Uterus (tissue), 4 donors: Measurements from ENCODE around the gene IDUA. TPM values are rescaled to one million over a fixed set of nuclear protein-coding genes. Genes with fewer than 3 reads are reported as not detected.
"Not testable (repeated sequence)": the region's sequence is repeated elsewhere in the genome, so short reads cannot be mapped to it uniquely, and the experiment has no call there.

ENCODE experiments used
- DNase-seq, 2 donors: peaks; one replicate each; pipeline ENCODE4 v3.0.0-alpha.2; 2019 to 2020
- H3K27ac ChIP-seq, 2 donors: fragments of 200-600 bp; sonication (generic); 1 replicate in 1 of 2; 2 replicates in 1 of 2; pipeline ENCODE4 v1.5.1; 2016 to 2018
- H3K27me3 ChIP-seq, 2 donors: fragments of 200-600 bp; sonication (generic); one replicate each; pipeline ENCODE4 v1.5.1; 2018 to 2019; ENCODE audit warnings: control low read depth in 1 of 2
- H3K36me3 ChIP-seq, 2 donors: fragments of 200-600 bp; sonication (generic); one replicate each; pipeline ENCODE4 v1.5.1; 2019; ENCODE audit warnings: control low read depth in 1 of 2
- H3K4me1 ChIP-seq, 2 donors: fragments of 200-600 bp; sonication (generic); one replicate each; pipeline ENCODE4 v1.5.1; 2018 to 2019; ENCODE audit warnings: control low read depth in 1 of 2
- H3K4me3 ChIP-seq, 2 donors: fragments of 200-600 bp; sonication (generic); 1 replicate in 1 of 2; 2 replicates in 1 of 2; pipeline ENCODE4 v1.5.1; 2018 to 2019; ENCODE audit warnings: mild to moderate bottlenecking in 1 of 2
- H3K9me3 ChIP-seq, 2 donors: fragments of 200-600 bp; sonication (generic); one replicate each; pipeline ENCODE4 v1.5.1; 2019; ENCODE audit warnings: control low read depth in 1 of 2
- CTCF ChIP-seq, 4 experiments: fragments of 200-600 bp in 2 of 4; fragments of 450-650 bp in 2 of 4; sonication (generic) in 2 of 4; IDR thresholded peaks; one replicate each; pipeline ENCODE4 v1.5.1; 2016 to 2019; ENCODE audit warnings: antibody characterized with exemption in 4 of 4, mild to moderate bottlenecking in 2 of 4, moderate library complexity in 1 of 4
- POLR2A ChIP-seq, 2 donors: fragments of 450-650 bp; IDR thresholded peaks; one replicate each; pipeline ENCODE4 v1.6.1; 2016; ENCODE audit warnings: antibody characterized with exemption in 2 of 2, mild to moderate bottlenecking in 1 of 2, moderate library complexity in 1 of 2
- intact Hi-C: fragments of 100-400 bp; cut with DNase I; formaldehyde crosslinking; loops from one replicate; pipeline ENCODE4 v1.15.1; 2023; ENCODE audit warnings: low total_unique reads
- total RNA-seq, 4 donors: library from RNA; depleted of rRNA in 3 of 4; stranded (reverse); fragments of >200 nt in 3 of 4; gene quantifications; one replicate each; pipeline versions ENCODE4 v1.1.0 to v1.2.4, GENCODE V29; 2014 to 2023
- donor health status: DM: yes; HTN: yes; CAD: no.

IDUA gene
- total RNA-seq, 4 donors from 2014 or later, result 2.8 to 45.8 (median 9.9) TPM

GRCh38 chr4:1043651-1044468 lies 57.0 kb downstream of the IDUA start:
- Histone ChIP-seq H3K36me3 (no peaks in the 10 kb centered on the region), H3K4me1 (peaks cover 4 to 9% of the 10 kb centered on the region in 2 donors), H3K9me3 (no peaks in the 10 kb centered on the region), H3K4me3 (peak overlapping the region in 1 of 2 donors; percentile 7), H3K27me3 (no peaks in the 10 kb centered on the region), H3K27ac (peak overlapping the region; percentile 40 to 62)
- no peak for TF ChIP-seq CTCF (IDR thresholded peaks at IDR 0.05)
- peak; percentile 96 to 97 for DNase-seq
- intact Hi-C loops, result no loop called here

DNA sequence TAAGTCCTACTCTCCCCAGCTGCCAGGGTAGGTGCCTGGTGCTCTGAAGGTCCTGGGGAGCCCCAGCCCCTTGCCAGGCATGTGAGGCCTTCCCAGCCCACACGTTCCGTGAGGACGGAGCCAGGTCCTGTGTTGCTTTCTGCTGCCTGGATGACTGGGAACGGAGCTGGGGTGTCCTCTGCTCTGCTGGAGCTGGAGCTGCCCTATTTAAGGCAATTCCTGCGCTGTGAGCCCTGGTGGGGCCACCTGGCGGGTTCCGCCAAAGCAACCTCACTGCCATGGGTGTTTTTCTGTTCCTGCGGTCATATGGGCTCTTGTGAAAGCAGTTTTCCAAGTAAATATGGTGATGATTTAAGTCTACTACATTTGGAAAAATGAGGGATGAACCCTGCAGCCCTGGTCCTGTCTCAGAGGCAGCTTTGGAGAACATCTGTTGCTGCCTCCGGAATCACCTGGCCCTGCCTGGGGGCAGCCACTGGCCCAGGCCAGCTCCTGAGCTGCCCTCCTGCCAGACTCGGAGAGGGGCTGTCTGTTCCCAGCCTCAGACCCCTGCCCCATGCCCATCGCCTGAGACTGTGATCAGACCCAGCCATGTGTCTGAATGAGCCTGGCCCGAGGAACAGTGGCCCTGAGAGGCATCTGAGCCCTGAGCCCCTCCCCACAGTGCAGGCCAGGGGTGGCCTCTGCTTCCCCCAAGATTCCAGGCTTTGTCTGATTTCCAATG lies 57.8 kb downstream of the IDUA start:
- TF ChIP-seq POLR2A (IDR thresholded peaks at IDR 0.05), result no peak
- TF ChIP-seq CTCF (IDR thresholded peaks at IDR 0.05), result no peak
- H3K27me3 ChIP-seq, result peaks cover 0 to 2% of the 10 kb centered on the region in 2 donors

DNA sequence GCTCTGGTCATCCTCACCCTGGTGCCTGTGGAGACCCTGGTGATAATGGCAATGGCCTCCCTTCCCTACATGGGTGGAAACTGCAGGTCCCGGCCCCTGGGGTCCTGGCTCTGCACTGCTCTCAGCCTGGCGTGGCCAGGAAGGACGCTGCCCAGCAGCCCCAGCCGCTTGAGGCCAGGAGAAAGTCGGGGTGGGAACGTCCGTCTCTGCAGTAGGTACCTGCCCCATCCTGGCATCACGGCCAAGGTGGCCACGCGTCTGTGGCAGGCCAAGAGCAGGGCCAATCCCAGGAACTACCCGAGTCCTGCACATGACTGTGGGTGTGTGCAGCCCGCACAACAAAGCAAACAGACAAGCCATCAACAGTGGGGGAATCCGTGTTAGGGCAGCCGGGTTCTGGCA lies 58.4 kb downstream of the IDUA start:
- TF ChIP-seq POLR2A (IDR thresholded peaks at IDR 0.05), result no peak
- no peak for TF ChIP-seq CTCF (IDR thresholded peaks at IDR 0.05)
- no peak overlapping the region for H3K4me3 ChIP-seq
- peaks cover 0 to 2% of the 10 kb centered on the region in 2 donors for H3K27me3 ChIP-seq
- H3K4me1 ChIP-seq, result peaks cover 4 to 9% of the 10 kb centered on the region in 2 donors
- no peak overlapping the region for H3K27ac ChIP-seq
- DNase-seq, result peak; percentile 19 to 23
- intact Hi-C loops, result no loop called here
- H3K9me3 ChIP-seq, result no peaks in the 10 kb centered on the region
- H3K36me3 ChIP-seq, result no peaks in the 10 kb centered on the region

More for the DNA sequence above, 57.8 kb downstream of the IDUA start:
- Histone ChIP-seq H3K9me3 (no peaks in the 10 kb centered on the region), H3K36me3 (no peaks in the 10 kb centered on the region), H3K27ac (peak overlapping the region; percentile 40 to 62), H3K4me1 (peaks cover 4 to 9% of the 10 kb centered on the region in 2 donors), H3K4me3 (no peak overlapping the region)
- intact Hi-C loops, result no loop called here
- DNase-seq, result peak; percentile 28 to 31

DNA sequence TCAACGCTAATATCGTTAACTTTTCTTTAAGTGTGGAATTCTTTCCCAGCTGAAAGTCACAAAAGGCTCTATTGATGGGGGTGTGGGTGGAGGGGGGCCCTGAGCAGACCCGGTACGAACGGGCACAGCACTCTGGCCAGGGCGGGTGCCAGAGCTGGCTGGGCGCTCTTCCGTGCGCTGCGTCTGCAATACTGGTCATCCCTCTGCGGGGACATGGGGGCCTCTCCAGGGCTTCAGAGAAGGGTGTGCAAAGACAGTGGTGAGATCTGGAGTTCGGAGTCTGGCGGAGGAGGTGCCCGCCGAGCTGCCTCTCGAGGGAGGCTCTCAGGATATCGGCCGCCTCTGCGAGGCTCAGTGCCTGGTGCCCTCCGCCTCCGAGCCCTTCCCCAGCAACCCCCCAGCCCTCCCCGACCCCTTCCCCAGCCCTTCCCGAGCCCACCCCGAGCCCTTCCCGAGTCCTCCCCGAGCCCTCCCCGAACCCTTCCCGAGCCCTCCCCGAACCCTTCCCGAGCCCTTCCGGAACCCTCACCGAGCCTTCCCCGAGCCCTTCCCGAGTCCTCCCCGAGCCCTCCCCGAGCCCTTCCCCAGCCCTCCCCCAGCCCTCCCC lies 58.9 kb downstream of the IDUA start:
- Histone ChIP-seq H3K27ac (no peak overlapping the region), H3K36me3 (no peaks in the 10 kb centered on the region), H3K9me3 (no peaks in the 10 kb centered on the region), H3K4me3 (no peak overlapping the region), H3K27me3 (peaks cover 0 to 2% of the 10 kb centered on the region in 2 donors), H3K4me1 (peaks cover 4 to 9% of the 10 kb centered on the region in 2 donors)
- TF ChIP-seq POLR2A (IDR thresholded peaks at IDR 0.05) (no peak), CTCF (IDR thresholded peaks at IDR 0.05) (no peak)
- DNase-seq, result peak; percentile 9 to 54
- intact Hi-C loops, result no loop called here

- H3K27me3 ChIP-seq, H3K36me3 ChIP-seq, H3K4me1 ChIP-seq, intact Hi-C loops, H3K9me3 ChIP-seq: not testable (repeated sequence)
- Histone ChIP-seq H3K4me3 (peak overlapping the region in 1 of 2 donors; percentile 7), H3K27ac (peak overlapping the region; percentile 19 to 64)
- DNase-seq, result peak; percentile 76 to 81
Observed at GRCh38 chr4:1046581-1047011, 59.8 kb downstream of the IDUA start.
